HepG2 (cell line): Measurements from ENCODE around the gene CCDC14. TPM values are rescaled to one million over a fixed set of nuclear protein-coding genes. Genes with fewer than 3 reads are reported as not detected.
A peak's percentile ranks its signal among the peaks of the same experiment; 100 is the strongest.
"Not testable (repeated sequence)": the region's sequence is repeated elsewhere in the genome, so short reads cannot be mapped to it uniquely, and the experiment has no call there.

Source experiments
- ATAC-seq: fragments of 200-7000 bp; cut with Tn5 transposase; 3 replicates; pipeline ENCODE4 v1.9.1; 2020; ENCODE audit warnings: mild to moderate bottlenecking, moderate library complexity
- BruUV-seq: library from RNA; stranded (reverse); fragments of 400-500 nt; replicated peaks from 2 replicates; lab custom pipeline; 2021; lab: Mats Ljungman, UMichigan
- CTCF ChIA-PET: fragments of 300-600 bp; formaldehyde crosslinking; extraction: SDS; loops from one replicate; lab custom pipeline; 2021; ENCODE audit warnings: low total read pairs, inconsistent platforms, low intra/inter-chr PET ratio; lab: Yijun Ruan, JAX
- POLR2A ChIA-PET: fragments of 350-600 bp; sonication (Branson Sonifier 250); formaldehyde crosslinking; loops from one replicate; lab custom pipeline; 2020; ENCODE audit warnings: antibody characterized with exemption, inconsistent platforms; lab: Yijun Ruan, JAX
- DNase-seq: peaks from one replicate; pipeline ENCODE4 v3.0.0-alpha.2; 2015; ENCODE audit warnings: low spot score
- FAIRE-seq: peaks from 3 replicates; lab custom pipeline; 2011; peaks lifted over from hg19 to GRCh38; lab: Jason Lieb, UNC
- H2AFZ ChIP-seq: one replicate; pipeline ENCODE4 v1.6.1; 2011; ENCODE audit warnings: low read length, inconsistent platforms
- H3K27ac ChIP-seq: fragments of 300-600 bp; 3 replicates; pipeline ENCODE4 v1.8.0; 2011; ENCODE audit warnings: mixed run types, mild to moderate bottlenecking, mixed read lengths, low read length, inconsistent platforms; ENCODE audit not compliant: insufficient read depth; ENCODE audit errors: extremely low read length
- H3K27me3 ChIP-seq, 2 experiments: fragments of 200-600 bp in 1 of 2; 2 replicates in 1 of 2; 3 replicates in 1 of 2; pipeline versions ENCODE4 v1.6.0 to v1.8.0; 2011; ENCODE audit warnings: low read length in 2 of 2, mild to moderate bottlenecking in 2 of 2, moderate library complexity in 2 of 2, inconsistent platforms in 1 of 2; ENCODE audit not compliant: insufficient read depth in 2 of 2, control insufficient read depth in 1 of 2
- H3K36me3 ChIP-seq, 2 experiments: fragments of 200-600 bp in 1 of 2; replicated peaks in 1 of 2; 2 replicates in 1 of 2; 3 replicates in 1 of 2; pipeline versions ENCODE4 v1.5.1 to v1.8.0; 2011; ENCODE audit warnings: low read length in 2 of 2, inconsistent platforms in 1 of 2; ENCODE audit not compliant: insufficient read depth in 2 of 2, control insufficient read depth in 1 of 2
- H3K4me1 ChIP-seq: 2 replicates; pipeline ENCODE4 v1.5.1; 2012; ENCODE audit warnings: low read length, inconsistent platforms; ENCODE audit not compliant: insufficient read depth
- H3K4me2 ChIP-seq: 2 replicates; pipeline ENCODE4 v1.6.0; 2011; ENCODE audit warnings: low read depth, low read length, inconsistent platforms
- H3K4me3 ChIP-seq, 3 experiments: fragments of 200-600 bp in 1 of 3; sonication (generic), shearing (Covaris generic) in 1 of 3; replicated peaks in 1 of 3; 2 replicates each; pipeline ENCODE4 v1.5.1; 2011 to 2016; ENCODE audit warnings: low read length in 3 of 3, inconsistent platforms in 2 of 3, low read depth in 2 of 3, mild to moderate bottlenecking in 2 of 3, control low read depth in 1 of 3, mixed read lengths in 1 of 3; ENCODE audit not compliant: insufficient read depth in 1 of 3
- H3K79me2 ChIP-seq: one replicate; pipeline ENCODE4 v1.6.1; 2011; ENCODE audit warnings: low read length, inconsistent platforms; ENCODE audit not compliant: insufficient read depth
- H3K9ac ChIP-seq: 2 replicates; pipeline ENCODE4 v1.6.0; 2011; ENCODE audit warnings: mild to moderate bottlenecking, low read depth, low read length, inconsistent platforms; ENCODE audit not compliant: insufficient read depth
- H3K9me3 ChIP-seq: 2 replicates; pipeline ENCODE4 v1.5.1; 2012; ENCODE audit warnings: mild to moderate bottlenecking, low read length
- H4K20me1 ChIP-seq: 2 replicates; pipeline ENCODE4 v1.6.0; 2011; ENCODE audit warnings: inconsistent platforms, mild to moderate bottlenecking, low read length, moderate library complexity; ENCODE audit not compliant: insufficient read depth
- HNF4A ChIP-seq: sonication (generic); formaldehyde crosslinking; IDR thresholded peaks from 2 replicates; pipeline ENCODE4 v1.4.0; 2020; ENCODE audit warnings: missing genetic modification reagents
- KLF15 ChIP-seq: sonication (generic); formaldehyde crosslinking; IDR thresholded peaks from 2 replicates; pipeline ENCODE4 v1.8.1; 2023; ENCODE audit warnings: borderline replicate concordance, mild to moderate bottlenecking, inconsistent platforms, missing genetic modification reagents, mixed read lengths
- PCBP2 ChIP-seq: fragments of 200-400 bp; formaldehyde crosslinking; optimal IDR thresholded peaks from 2 replicates; pipeline ENCODE3; 2018; ENCODE audit warnings: low read length, low read depth; ENCODE audit not compliant: poor library complexity, severe bottlenecking
- SALL2 ChIP-seq: sonication (generic); formaldehyde crosslinking; IDR thresholded peaks from 2 replicates; pipeline ENCODE4 v1.8.1; 2023; ENCODE audit warnings: mild to moderate bottlenecking, missing genetic modification reagents, inconsistent platforms
- SIX1 ChIP-seq: sonication (generic); formaldehyde crosslinking; IDR thresholded peaks from 2 replicates; pipeline ENCODE4 v1.4.0; 2020; ENCODE audit warnings: missing genetic modification reagents, borderline replicate concordance
- SKI ChIP-seq: fragments of 450-650 bp; IDR thresholded peaks from one replicate; pipeline ENCODE4 v1.6.1; 2018; ENCODE audit warnings: mild to moderate bottlenecking; ENCODE audit not compliant: partially characterized antibody
- SSRP1 ChIP-seq: IDR thresholded peaks from 2 replicates; pipeline ENCODE4 v1.6.1; 2016; ENCODE audit warnings: control low read depth
- ZNF225 ChIP-seq: sonication (generic); formaldehyde crosslinking; IDR thresholded peaks from 2 replicates; pipeline ENCODE4 v1.4.0; 2020; ENCODE audit warnings: mild to moderate bottlenecking, missing genetic modification reagents
- ZNF790 ChIP-seq: sonication (generic); formaldehyde crosslinking; IDR thresholded peaks from 2 replicates; pipeline ENCODE4 v1.8.0; 2022; ENCODE audit warnings: missing genetic modification reagents, mild to moderate bottlenecking, borderline replicate concordance
- WGBS: methylation state at CpG from one replicate; pipeline ENCODE4 v1.1.6; 2017; ENCODE audit warnings: low lambda C conversion rate; 5-methylcytosine and 5-hydroxymethylcytosine counted together
- in situ Hi-C: cut with HindIII; loops from 2 replicates; pipeline ENCODE4 v1.10.0; 2017; ENCODE audit warnings: low pct_unique_long_range_greater_than_20kb; ENCODE audit not compliant: extremely low pct_ligation_motif_present
- intact Hi-C: fragments of 100-400 bp; cut with micrococcal nuclease; formaldehyde crosslinking; loops from one replicate; pipeline ENCODE4 v1.10.0; 2022; ENCODE audit not compliant: unreplicated experiment
- polyA plus RNA-seq, 8 experiments: library from polyadenylated mRNA; depleted of rRNA in 3 of 8; stranded (reverse) in 7 of 8; unstranded in 1 of 8; fragments of >200 nt; fragmentation: Illumina TruSeq in 4 of 8; extraction: Trizol in 4 of 8; gene quantifications; 2 replicates each; pipeline versions ENCODE4 v1.2.1 to v1.2.3, GENCODE V29; 2011 to 2016; ENCODE audit warnings: low read depth in 4 of 8, missing spikeins in 1 of 8, mixed read lengths in 1 of 8; ENCODE audit not compliant: insufficient read depth in 1 of 8
- total RNA-seq, 5 experiments: library from RNA; depleted of rRNA; stranded (reverse); fragments of >200 nt; fragmentation: Illumina TruSeq; extraction: Trizol; gene quantifications; 2 replicates each; pipeline ENCODE4 v1.2.3, GENCODE V29; 2016; ENCODE audit warnings: low read depth in 1 of 5
- TF ChIP-seq, protein P1 (sequence below): sonication (generic); formaldehyde crosslinking; IDR thresholded peaks from 2 replicates; pipeline ENCODE4 v1.9.0; 2021; ENCODE audit warnings: mild to moderate bottlenecking, missing genetic modification reagents
- TF ChIP-seq, protein P2 (sequence below): sonication (generic); formaldehyde crosslinking; IDR thresholded peaks from 2 replicates; pipeline ENCODE4 v1.8.0; 2022; ENCODE audit warnings: mild to moderate bottlenecking, missing genetic modification reagents, moderate library complexity
- TF ChIP-seq, protein P3 (sequence below): sonication (generic); formaldehyde crosslinking; IDR thresholded peaks from 2 replicates; pipeline ENCODE4 v1.4.0; 2020; ENCODE audit warnings: missing genetic modification reagents

Gene CCDC14
- total and polyA plus RNA-seq, 2 of the 13 experiments (the other 11 are each of a cell fraction or from before 2014, with no cell fraction given) = 48.7 to 49.0 TPM

DNA sequence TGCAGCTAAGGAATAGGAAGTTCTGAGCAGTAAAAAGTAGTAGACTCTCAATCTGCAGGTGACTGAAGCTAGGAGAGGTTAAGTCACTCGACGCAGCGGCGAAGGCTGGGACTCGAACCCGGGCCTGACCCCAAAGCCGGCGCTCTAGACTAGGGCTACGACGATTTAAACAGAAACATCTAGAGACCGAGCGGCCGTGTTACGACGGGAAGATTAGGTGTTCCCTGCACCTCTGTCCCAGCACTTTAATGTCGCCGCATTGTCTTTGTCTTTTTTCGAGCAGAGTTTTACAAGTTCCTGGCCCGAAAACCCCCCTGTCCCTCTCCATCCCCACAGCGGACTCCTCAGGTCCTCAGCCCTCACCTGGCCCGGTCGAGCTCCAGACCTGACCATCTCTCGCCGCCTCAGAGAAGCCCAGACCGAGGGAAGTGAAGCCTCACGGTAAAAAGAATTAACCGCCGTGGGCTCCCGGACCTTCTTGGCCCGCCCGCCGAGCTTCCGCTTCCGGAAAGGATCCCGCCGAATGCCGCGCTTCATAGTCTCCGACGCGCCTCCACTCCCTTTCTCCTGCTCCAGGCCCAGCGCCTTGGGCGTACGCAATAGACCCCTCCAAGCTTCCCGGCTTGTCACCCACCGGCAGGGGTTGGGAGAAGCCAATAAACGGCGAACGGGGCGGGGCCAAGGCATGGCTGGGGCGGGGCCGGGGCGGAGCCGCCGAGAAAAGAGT is at the start of gene CCDC14 (continued):
- TF ChIP-seq, protein P1, sequence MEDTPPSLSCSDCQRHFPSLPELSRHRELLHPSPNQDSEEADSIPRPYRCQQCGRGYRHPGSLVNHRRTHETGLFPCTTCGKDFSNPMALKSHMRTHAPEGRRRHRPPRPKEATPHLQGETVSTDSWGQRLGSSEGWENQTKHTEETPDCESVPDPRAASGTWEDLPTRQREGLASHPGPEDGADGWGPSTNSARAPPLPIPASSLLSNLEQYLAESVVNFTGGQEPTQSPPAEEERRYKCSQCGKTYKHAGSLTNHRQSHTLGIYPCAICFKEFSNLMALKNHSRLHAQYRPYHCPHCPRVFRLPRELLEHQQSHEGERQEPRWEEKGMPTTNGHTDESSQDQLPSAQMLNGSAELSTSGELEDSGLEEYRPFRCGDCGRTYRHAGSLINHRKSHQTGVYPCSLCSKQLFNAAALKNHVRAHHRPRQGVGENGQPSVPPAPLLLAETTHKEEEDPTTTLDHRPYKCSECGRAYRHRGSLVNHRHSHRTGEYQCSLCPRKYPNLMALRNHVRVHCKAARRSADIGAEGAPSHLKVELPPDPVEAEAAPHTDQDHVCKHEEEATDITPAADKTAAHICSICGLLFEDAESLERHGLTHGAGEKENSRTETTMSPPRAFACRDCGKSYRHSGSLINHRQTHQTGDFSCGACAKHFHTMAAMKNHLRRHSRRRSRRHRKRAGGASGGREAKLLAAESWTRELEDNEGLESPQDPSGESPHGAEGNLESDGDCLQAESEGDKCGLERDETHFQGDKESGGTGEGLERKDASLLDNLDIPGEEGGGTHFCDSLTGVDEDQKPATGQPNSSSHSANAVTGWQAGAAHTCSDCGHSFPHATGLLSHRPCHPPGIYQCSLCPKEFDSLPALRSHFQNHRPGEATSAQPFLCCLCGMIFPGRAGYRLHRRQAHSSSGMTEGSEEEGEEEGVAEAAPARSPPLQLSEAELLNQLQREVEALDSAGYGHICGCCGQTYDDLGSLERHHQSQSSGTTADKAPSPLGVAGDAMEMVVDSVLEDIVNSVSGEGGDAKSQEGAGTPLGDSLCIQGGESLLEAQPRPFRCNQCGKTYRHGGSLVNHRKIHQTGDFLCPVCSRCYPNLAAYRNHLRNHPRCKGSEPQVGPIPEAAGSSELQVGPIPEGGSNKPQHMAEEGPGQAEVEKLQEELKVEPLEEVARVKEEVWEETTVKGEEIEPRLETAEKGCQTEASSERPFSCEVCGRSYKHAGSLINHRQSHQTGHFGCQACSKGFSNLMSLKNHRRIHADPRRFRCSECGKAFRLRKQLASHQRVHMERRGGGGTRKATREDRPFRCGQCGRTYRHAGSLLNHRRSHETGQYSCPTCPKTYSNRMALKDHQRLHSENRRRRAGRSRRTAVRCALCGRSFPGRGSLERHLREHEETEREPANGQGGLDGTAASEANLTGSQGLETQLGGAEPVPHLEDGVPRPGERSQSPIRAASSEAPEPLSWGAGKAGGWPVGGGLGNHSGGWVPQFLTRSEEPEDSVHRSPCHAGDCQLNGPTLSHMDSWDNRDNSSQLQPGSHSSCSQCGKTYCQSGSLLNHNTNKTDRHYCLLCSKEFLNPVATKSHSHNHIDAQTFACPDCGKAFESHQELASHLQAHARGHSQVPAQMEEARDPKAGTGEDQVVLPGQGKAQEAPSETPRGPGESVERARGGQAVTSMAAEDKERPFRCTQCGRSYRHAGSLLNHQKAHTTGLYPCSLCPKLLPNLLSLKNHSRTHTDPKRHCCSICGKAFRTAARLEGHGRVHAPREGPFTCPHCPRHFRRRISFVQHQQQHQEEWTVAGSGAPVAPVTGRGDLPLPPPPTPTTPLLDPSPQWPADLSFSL (CRISPR knock-in tag) = no peak; the same call in 1 of the 2 replicates
- TF ChIP-seq SALL2 (peak; percentile 52; the same call in 1 of the 2 replicates), KLF15 (CRISPR knock-in tag) (0 out of 2 replicates have a peak, but pooled peaks have one; percentile 59), PCBP2 (no peak), ZNF790 (no peak), SKI (no peak), ZNF225 (CRISPR knock-in tag) (0 out of 2 replicates have a peak, but pooled peaks have one; percentile 27), HNF4A (CRISPR knock-in tag) (no peak), SIX1 (CRISPR knock-in tag) (no peak), SSRP1 (CRISPR knock-in tag) (no peak)
- TF ChIP-seq, protein P2, sequence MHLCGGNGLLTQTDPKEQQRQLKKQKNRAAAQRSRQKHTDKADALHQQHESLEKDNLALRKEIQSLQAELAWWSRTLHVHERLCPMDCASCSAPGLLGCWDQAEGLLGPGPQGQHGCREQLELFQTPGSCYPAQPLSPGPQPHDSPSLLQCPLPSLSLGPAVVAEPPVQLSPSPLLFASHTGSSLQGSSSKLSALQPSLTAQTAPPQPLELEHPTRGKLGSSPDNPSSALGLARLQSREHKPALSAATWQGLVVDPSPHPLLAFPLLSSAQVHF (CRISPR knock-in tag) = no peak
- TF ChIP-seq, protein P3, sequence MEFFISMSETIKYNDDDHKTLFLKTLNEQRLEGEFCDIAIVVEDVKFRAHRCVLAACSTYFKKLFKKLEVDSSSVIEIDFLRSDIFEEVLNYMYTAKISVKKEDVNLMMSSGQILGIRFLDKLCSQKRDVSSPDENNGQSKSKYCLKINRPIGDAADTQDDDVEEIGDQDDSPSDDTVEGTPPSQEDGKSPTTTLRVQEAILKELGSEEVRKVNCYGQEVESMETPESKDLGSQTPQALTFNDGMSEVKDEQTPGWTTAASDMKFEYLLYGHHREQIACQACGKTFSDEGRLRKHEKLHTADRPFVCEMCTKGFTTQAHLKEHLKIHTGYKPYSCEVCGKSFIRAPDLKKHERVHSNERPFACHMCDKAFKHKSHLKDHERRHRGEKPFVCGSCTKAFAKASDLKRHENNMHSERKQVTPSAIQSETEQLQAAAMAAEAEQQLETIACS (CRISPR knock-in tag) = no peak
- TF ChIP-seq, all 625 proteins: peak for 171

DNA sequence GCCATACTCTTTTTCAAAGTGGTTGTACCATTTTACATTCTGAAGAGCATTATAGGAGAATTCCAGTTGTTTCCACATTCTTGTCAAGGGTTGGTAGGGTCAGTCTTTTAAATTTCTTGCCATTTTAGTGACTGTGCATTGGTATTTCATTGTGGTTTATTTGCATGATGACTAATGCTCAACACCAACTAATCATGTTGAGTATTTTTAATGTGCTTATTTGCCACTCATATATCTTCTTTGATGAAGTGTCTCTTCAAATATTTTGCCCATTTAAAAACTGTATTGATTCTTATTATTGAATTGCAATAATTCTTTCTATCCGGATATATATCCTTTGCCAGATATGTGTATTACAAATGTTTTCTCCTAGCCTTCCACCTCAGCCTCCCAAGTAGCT is 47.3 kb upstream of the CCDC14 start:
- H3K9ac ChIP-seq, POLR2A ChIA-PET, H4K20me1 ChIP-seq, H3K4me3 ChIP-seq, CTCF ChIA-PET, H3K27me3 ChIP-seq, H3K27ac ChIP-seq, H2AFZ ChIP-seq, intact Hi-C loops, H3K79me2 ChIP-seq, H3K9me3 ChIP-seq, FAIRE-seq, H3K4me2 ChIP-seq, DNase-seq, BruUV-seq, H3K4me1 ChIP-seq, ATAC-seq, H3K36me3 ChIP-seq: not testable (repeated sequence)
- 0% methylated on average over 1 of the region's 1 CpG for WGBS
- in situ Hi-C loops = loop anchor here (25.0 kb wide), 1 partner anchor 254 kb away; no protein-coding TSS in a partner anchor
